OCI-LY3 (cell line): ENCODE measurements around the gene ALS2CL.

Experiments used
- H2AFZ ChIP-seq: fragments of 200-600, 300-600 bp; shearing (Covaris generic); 2 replicates; pipeline ENCODE4 v1.6.0; 2014; ENCODE audit warnings: antibody characterized with exemption, low read depth, low read length
- H3K27ac ChIP-seq: fragments of 200-600, 300-600 bp; sonication (generic); 2 replicates; pipeline ENCODE4 v1.5.1; 2014; ENCODE audit warnings: mild to moderate bottlenecking, low read length, moderate library complexity, mixed read lengths
- H3K27me3 ChIP-seq: fragments of 200-600, 300-600 bp; sonication (generic); 2 replicates; pipeline ENCODE4 v1.6.1; 2014; ENCODE audit warnings: low read depth, low read length, mixed read lengths
- H3K36me3 ChIP-seq: fragments of 200-600, 300-600 bp; sonication (generic); replicated peaks from 2 replicates; pipeline ENCODE3; 2014; ENCODE audit warnings: low read depth, low read length, mixed read lengths
- H3K4me1 ChIP-seq: fragments of 300-600, 200-600 bp; sonication (generic); 2 replicates; pipeline ENCODE4 v1.6.1; 2014; ENCODE audit warnings: low read length, mixed read lengths
- H3K4me2 ChIP-seq: fragments of 200-600, 300-600 bp; sonication (generic); 2 replicates; pipeline ENCODE4 v1.6.1; 2014; ENCODE audit warnings: low read length, mixed read lengths
- H3K4me3 ChIP-seq: fragments of 300-600, 200-600 bp; sonication (generic); 2 replicates; pipeline ENCODE4 v1.5.1; 2014; ENCODE audit warnings: antibody characterized with exemption, mild to moderate bottlenecking, low read length, moderate library complexity
- H3K79me2 ChIP-seq: fragments of 300-600, 200-600 bp; shearing (Covaris generic); 2 replicates; pipeline ENCODE4 v1.6.1; 2014; ENCODE audit warnings: mild to moderate bottlenecking, low read length, mixed read lengths
- H3K9ac ChIP-seq: fragments of 300-600, 200-600 bp; shearing (Covaris generic); 2 replicates; pipeline ENCODE4 v1.6.0; 2014; ENCODE audit warnings: mild to moderate bottlenecking, low read length, moderate library complexity
- H3K9me3 ChIP-seq: fragments of 200-600, 300-600 bp; shearing (Covaris generic); 2 replicates; pipeline ENCODE4 v1.6.1; 2014; ENCODE audit warnings: low read length, mixed read lengths; ENCODE audit not compliant: insufficient read depth
- H4K20me1 ChIP-seq: fragments of 200-600, 300-600 bp; sonication (generic); 2 replicates; pipeline ENCODE4 v1.6.1; 2016; ENCODE audit warnings: low read length, mixed read lengths; ENCODE audit not compliant: insufficient read depth
- EZH2phosphoT487 ChIP-seq: fragments of 200-600 bp; shearing (Covaris generic); IDR thresholded peaks from 2 replicates; pipeline ENCODE4 v1.6.1; 2018; ENCODE audit warnings: antibody characterized with exemption, mixed run types, low read depth
- TF ChIP-seq, protein P1 (sequence below): fragments of 200-600, 300-600 bp; sonication (generic); IDR thresholded peaks from 2 replicates; pipeline ENCODE4 v1.5.1; 2014; ENCODE audit warnings: antibody characterized with exemption, low read length, low read depth

Gene ALS2CL

GRCh38 chr3:46730819-46731218, 37.3 kb upstream of the ALS2CL start:
- no peak for TF ChIP-seq EZH2phosphoT487
- TF ChIP-seq, protein P1, sequence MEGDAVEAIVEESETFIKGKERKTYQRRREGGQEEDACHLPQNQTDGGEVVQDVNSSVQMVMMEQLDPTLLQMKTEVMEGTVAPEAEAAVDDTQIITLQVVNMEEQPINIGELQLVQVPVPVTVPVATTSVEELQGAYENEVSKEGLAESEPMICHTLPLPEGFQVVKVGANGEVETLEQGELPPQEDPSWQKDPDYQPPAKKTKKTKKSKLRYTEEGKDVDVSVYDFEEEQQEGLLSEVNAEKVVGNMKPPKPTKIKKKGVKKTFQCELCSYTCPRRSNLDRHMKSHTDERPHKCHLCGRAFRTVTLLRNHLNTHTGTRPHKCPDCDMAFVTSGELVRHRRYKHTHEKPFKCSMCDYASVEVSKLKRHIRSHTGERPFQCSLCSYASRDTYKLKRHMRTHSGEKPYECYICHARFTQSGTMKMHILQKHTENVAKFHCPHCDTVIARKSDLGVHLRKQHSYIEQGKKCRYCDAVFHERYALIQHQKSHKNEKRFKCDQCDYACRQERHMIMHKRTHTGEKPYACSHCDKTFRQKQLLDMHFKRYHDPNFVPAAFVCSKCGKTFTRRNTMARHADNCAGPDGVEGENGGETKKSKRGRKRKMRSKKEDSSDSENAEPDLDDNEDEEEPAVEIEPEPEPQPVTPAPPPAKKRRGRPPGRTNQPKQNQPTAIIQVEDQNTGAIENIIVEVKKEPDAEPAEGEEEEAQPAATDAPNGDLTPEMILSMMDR: no peak
- Histone ChIP-seq H2AFZ (no peak overlapping the region), H3K27ac (no peak overlapping the region), H3K9ac (no peak overlapping the region), H3K4me2 (no peak overlapping the region), H3K4me3 (no peak overlapping the region), H4K20me1 (no peaks in the 10 kb centered on the region), H3K79me2 (no peaks in the 10 kb centered on the region), H3K9me3 (no peaks in the 10 kb centered on the region), H3K36me3 (no peaks in the 10 kb centered on the region), H3K27me3 (peaks cover 28% of the 10 kb centered on the region), H3K4me1 (peaks cover 6% of the 10 kb centered on the region)

DNA sequence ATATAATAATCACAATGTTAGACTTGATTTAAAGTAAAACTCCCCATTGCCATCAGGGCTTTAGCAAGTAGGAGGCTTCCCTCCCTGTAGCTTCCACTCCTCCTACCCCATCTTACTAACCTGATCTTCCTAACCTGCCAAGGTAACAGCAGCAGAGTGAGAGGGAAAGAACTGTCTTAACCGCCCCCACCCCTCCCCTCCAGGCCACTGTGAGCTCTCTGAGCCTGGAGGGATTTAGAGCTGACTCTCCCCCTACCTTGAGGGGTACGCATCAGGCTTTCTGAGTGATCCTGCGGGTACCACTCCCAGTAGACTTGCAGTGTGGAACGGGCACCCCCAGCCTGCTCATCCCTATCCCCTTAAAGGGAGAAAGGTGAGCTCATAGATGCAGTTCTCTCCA, 35.6 kb upstream of the ALS2CL start:
- H3K4me2 ChIP-seq: no peak overlapping the region
- no peaks in the 10 kb centered on the region for H4K20me1 ChIP-seq
- no peak for TF ChIP-seq EZH2phosphoT487
- TF ChIP-seq, protein P1: no peak
- no peaks in the 10 kb centered on the region for H3K79me2 ChIP-seq
- H2AFZ ChIP-seq: no peak overlapping the region
- H3K4me3 ChIP-seq: no peak overlapping the region
- no peaks in the 10 kb centered on the region for H3K36me3 ChIP-seq
- no peak overlapping the region for H3K9ac ChIP-seq
- no peak overlapping the region for H3K27ac ChIP-seq
- H3K4me1 ChIP-seq: peaks cover 6% of the 10 kb centered on the region
- H3K9me3 ChIP-seq: no peaks in the 10 kb centered on the region
- H3K27me3 ChIP-seq: peaks cover 32% of the 10 kb centered on the region

DNA sequence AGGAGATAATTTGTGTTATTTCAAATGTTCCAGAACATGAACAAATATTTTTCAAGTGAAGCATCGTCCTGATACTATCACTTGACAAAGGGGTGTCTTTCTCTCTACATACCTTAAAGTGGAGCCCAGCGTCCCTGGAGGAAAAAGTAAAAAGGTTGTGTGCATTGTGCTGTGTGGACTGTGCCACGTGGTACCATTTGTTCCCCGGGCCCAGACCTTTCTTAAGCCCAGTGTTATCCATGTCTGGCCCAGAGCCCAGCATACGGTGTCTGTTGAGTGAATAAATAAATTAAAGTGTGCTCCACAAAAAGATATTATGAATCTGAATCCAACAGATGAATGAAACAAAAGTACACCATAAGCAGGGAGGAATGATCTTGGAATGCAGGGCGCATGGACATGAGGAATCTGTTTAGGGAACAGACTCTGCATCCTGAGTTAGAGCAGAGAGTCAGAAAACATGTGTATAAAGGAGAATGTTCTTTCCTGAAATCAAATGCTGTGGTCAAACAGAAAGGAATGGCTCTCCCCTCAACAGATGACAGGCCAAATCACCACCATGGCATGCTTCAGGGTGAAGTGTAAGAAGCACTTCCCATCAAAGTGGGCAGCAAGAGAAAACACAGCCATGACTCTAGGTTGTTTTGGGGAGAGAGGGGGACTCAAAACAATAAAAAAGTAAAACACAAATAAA, 32.3 kb upstream of the ALS2CL start:
- H3K4me1 ChIP-seq: no peaks in the 10 kb centered on the region
- H3K9me3 ChIP-seq: no peaks in the 10 kb centered on the region

DNA sequence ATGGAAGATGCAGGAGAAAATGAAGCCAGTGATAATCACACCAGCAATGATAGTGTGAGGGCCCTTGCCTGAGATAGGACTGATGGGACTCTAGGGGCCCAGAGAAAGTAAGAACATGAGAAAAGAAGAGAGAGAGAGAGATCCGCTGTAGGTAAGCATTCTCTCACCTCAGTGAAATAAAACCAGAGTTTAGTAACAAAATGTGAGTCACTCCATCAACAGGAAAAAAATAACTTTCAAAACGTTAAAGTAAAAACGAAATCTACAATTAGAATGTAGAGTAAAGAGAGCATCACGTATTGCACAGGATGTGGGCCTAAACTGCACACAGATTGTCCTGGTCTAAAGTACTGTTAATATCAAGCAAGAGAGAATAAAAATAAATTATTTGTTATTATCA, 30.9 kb upstream of the ALS2CL start:
- Histone ChIP-seq H2AFZ (no peak overlapping the region), H3K4me1 (no peaks in the 10 kb centered on the region), H3K79me2 (no peaks in the 10 kb centered on the region), H3K9ac (no peak overlapping the region), H4K20me1 (no peaks in the 10 kb centered on the region), H3K9me3 (no peaks in the 10 kb centered on the region), H3K27me3 (peaks cover 28% of the 10 kb centered on the region), H3K4me3 (no peak overlapping the region), H3K27ac (no peak overlapping the region), H3K4me2 (no peak overlapping the region), H3K36me3 (no peaks in the 10 kb centered on the region)
- TF ChIP-seq, protein P1: no peak
- no peak for TF ChIP-seq EZH2phosphoT487

More for the DNA sequence above, 32.3 kb upstream of the ALS2CL start:
- Histone ChIP-seq H3K36me3 (no peaks in the 10 kb centered on the region), H3K27me3 (peaks cover 24% of the 10 kb centered on the region), H3K27ac (no peak overlapping the region), H4K20me1 (no peaks in the 10 kb centered on the region), H3K4me3 (no peak overlapping the region), H3K4me2 (no peak overlapping the region), H3K79me2 (no peaks in the 10 kb centered on the region), H3K9ac (no peak overlapping the region), H2AFZ (no peak overlapping the region)
- TF ChIP-seq EZH2phosphoT487: no peak
- TF ChIP-seq, protein P1: no peak
